NCI-H446 treated with DMSO at 0.1 percent for 48 hours (cell line): ENCODE data around the gene RIPOR1.

Source experiments
- DNase-seq: peaks from one replicate; lab custom pipeline; 2025; lab: John Stamatoyannopoulos, UW

RIPOR1 gene

DNA sequence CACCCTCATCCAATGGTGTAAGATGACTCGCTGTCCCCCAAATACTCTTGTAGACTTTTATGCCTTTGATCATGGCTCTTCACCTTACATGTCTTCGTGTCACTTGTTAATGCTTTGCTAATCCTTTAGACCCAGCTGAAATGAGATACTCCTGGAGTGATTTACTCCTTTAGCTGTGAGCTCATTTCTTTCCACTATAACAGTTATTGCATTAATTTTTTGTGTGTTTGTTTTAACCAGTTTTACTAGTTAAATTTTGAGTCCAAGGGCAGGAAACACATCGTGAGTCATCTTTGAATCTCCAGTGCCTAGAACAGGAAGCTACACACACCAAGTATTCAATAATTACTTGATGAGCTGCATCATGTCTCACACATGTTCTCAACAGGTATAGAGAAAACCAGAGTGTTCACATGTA lies 27.2 kb downstream of the RIPOR1 start:
- DNase-seq = no peak

DNA sequence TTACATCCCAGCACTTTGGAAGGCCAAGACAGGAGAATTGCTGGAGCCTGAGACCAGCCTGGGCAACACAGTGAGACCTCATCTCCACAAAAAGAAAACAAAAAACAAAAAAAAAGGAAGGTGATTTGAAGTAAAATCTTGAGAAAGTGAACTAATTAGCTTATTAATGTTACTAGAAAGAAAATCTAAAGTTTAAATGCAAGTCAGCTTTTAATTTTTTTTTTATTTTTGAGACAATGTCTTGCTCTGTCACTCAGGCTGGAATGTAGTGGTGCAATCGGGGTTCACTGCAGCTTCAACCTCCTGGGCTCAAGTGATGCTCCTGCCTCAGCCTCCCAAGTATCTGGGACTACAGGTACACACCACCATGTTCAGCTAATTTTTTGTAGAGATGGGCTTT lies 30.2 kb downstream of the RIPOR1 start:
- DNase-seq = no peak

DNA sequence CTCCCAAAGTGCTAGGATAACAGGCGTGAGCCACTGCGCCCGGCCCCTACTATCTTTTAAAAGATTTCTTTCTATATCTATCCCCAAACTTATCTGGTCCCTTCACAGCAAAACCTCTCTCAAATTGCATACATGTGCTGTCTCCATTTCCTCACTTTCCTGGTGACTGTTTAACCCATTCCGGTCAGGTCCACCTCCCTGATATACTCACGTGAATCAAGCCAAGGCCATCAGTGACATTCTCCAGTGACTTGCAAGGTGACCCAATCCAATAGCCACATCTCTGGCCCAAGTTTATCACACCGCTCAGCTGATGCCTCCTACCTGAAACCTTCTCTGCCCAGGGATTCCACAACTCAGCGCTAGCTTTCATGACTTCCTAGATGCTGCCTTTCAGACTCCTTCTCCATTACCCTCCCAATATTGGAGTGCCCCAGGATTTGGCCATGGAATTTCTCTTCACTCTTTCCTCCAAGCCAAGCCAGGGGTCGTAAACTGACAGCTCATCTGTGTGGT lies 32.3 kb downstream of the RIPOR1 start:
- no peak for DNase-seq

DNA sequence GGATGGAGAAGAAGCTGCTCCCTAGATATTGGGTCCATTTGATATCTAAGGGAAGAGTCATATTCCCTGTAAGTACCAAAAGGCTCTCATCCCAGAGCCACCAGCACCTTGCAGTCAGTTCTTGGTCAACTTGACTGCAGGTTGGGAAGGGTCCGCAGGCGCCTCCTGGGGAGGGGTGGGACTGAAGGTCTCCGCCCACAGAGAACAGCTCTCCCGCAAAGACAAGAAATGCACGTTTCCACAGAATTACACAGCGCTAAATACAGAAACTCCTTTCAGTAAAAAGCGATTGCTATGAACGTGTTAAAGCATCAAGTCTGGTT lies 32.8 kb downstream of the RIPOR1 start:
- DNase-seq = no peak

DNA sequence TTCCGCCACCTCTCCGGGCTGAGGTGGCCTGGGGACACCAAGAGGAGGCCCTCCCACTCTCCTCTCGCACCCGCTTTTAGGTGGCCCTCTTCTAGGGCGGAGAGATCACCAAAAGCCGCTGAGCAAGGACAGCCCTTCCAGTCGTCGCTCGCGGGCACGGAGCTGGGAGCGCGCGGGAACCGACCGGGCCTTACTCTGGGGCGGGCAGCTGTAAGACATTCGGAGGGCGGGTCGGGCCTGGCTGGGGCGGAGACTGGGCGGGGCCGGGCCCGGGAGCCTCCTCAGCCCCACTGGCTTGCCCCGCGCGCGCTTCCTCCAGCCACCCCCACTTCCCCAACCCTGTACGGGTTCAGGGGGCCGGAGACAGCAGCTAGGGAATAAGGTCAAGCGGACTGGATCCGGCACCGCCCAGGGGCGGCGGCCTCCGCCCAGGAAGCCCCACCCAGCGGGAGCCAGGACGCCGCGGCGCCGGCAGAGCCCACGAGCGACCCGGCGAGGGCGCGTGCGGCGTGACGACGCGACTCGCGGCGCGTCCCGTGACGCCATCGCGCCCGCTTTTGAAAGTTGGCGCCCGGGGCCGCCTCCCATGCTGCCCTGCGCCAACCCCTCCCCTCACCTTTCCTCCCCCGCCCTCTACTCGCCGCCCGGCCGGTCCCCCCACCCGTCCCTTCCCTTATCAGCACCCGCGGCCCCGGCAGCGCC lies 33.3 kb downstream of the RIPOR1 start:
- peak; percentile 87 for DNase-seq

DNA sequence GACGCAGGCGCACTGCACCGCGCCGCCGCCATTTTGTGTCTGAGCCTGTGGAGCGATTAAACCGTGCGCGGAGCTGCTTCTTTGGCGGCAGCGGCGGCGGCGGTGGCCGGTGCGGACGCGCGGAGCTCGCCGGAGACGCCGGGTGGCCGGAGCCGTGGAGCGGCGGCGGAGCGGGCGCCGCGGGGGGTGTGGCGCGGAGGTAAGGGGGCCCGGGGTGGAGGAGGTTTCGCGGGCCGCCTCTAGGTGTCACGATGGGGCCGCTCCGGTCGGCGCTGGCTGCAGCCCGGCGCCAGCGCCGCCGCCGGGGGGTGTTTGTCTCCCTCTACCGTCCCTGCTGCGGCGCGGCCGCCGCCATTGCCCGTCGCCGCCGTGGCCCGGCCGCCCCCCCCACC lies 33.9 kb downstream of the RIPOR1 start, which contains the start of gene CTCF:
CTCF (plus strand) TSS at position 1 of the 392 bp plus-strand sequence. CDS start 48,307 bp downstream, outside the sequence.
- DNase-seq = peak; percentile 68

DNA sequence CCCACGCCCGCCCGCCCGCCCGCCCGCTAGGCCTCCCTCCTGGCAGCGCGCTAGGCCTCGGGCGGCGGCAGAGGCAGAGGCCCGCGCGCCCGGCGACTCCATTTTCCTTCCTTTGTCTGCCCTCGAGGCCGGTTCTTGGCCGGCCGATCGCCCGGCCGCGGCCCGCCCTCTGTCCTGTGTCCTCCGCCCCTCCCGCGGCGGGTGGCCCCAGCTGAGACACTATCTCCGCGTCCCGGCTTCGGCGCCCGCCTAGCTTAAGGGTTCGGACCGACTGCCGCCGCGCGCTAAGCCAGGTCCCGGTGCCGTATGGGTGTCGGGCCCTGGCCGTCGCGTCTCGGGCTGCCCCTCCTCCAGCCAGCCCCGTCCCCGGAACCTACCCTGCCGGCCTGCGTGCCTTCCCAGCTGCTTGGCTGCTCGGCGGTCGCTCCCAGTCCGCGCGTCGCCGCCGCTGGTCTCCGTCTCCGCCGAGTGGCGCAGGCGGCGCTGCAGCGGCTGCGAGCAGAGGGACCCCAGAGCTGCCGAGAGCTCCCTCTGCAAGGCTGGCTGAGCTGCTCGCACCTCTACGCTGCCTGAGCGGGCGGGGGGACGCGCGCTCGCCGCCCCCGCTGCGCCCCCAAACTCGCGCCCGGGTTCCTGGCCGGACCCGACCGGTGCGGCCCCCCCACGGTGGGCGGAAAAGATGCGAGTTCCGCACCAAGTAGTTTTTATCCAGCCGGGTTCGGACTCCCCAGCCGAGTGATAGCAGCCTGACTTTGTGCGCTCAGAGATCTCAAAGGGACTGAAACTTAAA lies 34.5 kb downstream of the RIPOR1 start:
- DNase-seq = no peak

DNA sequence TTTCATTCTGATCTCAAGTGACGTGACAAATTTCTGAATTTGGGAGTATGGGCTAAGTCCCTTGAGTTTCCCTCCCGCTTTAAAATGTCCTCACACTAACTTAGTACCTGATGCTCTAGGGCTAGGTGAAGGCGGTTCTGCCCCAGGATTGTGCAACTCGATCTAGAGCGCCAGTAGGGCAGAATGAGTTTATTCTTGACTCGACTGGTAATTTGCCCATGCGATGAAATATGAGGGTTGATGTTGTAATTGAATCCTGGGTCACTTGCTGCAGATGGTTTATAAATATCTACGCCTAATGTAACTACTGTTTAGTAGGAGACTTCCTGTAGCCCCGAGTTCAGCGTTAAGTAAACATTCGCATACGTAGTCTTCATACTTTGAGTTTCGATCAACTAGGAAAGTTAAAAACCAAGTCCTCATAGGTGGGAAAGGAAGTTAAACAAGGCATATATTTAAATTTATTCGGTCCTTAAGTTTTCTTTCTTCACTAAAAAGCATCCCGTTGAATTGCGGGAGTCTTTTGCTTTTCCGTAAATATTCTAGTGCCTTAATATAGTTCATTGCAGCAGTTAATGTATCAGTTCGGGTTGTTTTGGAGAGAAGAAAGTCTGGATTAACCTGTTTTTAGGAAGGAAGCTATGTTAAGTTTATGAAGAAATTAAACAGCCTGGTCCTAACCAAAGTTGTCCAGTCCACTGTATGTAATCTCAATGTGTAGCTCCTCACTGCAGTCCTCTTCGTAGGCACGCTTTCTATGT lies 35.3 kb downstream of the RIPOR1 start:
- DNase-seq = no peak

DNA sequence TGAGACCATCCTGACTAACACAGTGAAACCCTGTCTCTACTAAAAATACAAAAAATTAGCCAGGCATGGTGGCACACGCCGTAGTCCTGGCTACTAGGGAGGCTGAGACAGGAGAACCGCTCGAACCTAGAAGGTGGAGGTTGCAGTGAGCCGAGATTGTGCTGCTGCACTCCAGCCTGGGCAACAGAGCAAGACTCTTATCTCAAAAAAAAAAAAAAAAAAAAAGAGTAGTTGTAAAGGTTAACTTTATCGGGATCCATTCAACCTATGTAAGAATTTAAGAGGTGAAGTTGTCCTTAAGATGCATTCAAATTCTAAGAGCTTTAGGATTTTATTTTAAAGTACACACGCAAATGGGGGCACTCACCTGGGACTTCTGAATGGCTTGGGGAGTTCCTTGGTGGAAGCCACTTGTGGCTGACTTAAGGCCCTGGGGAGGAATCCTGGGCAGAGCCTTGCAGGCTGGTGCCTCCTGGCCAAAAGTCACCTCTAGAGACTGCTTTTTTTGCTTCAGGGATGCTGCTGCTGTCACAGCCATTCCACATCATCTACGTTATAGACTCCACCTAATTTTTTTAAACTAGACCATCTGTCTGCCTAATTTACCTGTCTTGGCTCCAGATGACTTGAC lies 37.0 kb downstream of the RIPOR1 start:
- DNase-seq = no peak

DNA sequence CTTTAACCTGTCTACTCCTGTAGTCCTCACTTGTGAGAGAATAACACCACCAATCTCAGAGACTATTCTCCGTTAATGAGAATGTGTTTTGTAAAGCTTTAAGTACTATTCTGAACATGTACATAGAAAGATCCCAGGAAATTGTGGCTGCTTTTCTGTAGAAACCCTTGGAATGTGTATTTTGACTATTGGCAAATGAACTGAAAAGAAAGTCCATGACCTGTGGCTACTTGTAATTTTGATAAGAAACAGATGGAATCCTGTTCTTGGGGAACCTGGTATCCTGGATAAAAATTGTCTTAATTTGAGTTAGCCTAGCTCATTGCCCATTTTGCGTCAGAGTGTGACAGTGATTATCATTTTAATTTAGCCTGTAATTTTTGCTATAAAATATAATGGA lies 42.8 kb downstream of the RIPOR1 start:
- no peak for DNase-seq

DNA sequence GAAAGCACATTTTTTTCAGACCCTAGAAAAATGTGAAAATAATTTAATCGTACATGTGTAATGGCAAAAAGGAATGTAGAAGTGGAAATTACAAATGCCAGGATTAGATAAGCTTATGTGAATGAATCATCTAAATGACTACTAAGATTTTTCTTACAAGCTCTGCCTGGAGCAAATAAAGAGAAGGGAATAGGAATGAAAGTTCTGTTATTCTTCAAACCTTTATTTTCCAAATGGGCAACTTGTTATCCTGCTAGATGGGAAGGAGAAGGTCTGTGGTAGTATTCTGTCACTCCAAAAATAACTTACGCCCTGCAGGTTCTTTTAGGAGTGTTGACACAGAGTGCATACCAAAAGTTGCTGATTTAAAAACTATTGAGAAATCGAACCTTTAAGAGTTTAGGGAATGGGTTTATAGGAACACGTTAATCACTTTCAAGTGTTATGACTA lies 43.4 kb downstream of the RIPOR1 start:
- no peak for DNase-seq

DNA sequence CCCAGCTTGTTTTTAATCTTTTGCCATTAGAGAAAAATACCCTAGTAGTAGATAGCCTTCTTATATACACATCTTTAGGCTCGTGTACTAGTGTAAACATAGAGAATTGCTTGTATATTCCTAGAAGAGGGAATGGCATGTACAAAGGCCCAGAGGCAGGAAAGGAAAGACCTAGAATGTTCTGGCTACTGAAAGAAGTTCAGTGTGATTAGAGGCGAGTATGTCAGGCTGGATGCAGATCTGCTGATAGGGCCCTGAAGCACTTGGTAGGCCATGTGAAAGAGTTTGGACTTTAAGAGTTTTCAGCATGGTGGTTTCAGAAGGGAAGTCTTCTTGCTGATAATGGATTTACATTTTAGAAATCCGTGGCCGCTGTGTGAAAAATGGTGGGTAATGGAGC lies 51.1 kb downstream of the RIPOR1 start:
- DNase-seq = no peak

DNA sequence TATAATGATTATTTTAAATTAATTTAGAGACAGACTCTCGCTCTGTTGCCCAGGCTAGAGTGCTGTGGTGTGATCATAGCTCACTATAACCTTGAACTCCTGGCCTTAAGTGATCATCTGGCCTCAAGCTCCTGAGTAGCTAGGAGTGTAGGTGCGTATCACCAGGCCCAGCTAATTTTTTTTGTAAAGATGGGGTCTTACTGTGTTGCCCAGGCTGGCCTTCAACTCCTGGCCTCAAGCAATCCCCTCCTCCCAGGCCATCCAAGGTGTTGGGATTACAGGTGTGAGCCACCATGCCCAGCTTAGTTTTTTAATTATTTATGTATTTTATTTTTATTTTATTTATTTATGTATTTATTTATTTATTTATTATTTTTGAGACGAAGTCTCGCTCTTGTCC lies 51.6 kb downstream of the RIPOR1 start:
- no peak for DNase-seq

DNA sequence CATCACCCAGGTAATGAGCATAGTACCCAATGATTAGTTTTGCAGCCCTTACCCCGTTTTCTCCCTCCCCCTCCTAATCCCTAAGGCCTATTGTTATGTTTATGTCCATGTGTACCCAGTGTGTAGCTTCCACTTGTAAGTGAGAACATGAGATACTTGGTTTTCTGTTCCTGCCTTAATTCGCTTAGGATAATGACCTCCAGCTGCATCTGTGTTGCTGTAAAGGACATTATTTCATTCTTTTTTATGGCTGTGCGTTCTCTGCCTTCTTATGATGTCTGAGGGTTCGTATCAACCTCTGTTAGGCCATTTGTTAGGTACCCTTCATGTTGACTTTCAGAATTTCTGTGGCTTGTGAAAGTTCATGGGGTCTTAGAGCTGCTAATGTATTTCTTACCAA lies 64.7 kb downstream of the RIPOR1 start:
- DNase-seq = no peak

DNA sequence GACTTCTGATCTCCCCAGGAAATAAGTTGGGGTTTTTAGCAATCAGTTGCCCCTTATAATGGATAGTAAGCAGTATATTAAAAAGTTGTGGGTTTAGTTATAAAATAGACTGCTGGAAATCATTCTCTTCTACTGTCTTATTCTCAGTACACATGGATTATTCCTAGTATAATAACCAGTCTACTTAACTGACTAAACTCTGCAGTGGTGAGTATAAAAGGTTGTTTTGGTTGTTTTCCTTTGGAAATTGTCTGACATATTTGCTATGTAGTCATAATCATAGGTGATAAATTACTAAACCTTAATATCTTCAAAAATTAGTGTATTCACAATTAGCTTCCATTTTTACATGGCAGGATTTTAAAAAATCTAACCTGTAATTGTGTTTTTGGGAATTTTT lies 65.1 kb downstream of the RIPOR1 start:
- DNase-seq = no peak

DNA sequence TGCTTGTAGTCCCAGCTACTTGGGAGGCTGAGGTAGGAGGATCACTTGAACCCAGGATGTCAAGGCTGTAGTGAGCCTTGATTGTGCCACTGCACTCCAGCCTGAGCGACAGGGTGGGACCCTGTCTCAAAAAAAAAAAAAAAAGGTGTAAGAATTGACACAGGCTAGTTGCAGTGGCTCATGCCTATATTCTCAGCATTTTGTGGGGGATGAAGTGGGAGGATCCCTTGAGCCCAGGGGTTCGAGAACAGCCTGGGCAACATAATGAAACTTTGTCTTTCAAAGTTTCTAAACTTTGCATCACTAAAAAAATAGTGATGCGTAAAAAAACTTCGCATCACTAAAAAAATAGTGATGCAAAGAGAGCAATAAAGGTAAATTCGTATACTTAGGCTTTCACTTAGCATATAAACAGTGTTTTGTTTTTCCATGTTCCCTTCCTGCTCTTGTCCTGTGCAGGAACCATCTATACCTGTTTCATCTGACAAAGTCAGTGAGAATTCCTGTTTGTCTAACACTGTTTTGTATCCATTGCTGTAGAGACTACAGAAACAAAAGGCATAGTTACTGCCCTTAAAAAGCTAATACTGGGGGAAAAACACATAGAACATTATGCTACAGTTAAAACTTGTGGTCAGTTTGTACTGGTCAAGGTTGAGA lies 65.8 kb downstream of the RIPOR1 start:
- DNase-seq = no peak

DNA sequence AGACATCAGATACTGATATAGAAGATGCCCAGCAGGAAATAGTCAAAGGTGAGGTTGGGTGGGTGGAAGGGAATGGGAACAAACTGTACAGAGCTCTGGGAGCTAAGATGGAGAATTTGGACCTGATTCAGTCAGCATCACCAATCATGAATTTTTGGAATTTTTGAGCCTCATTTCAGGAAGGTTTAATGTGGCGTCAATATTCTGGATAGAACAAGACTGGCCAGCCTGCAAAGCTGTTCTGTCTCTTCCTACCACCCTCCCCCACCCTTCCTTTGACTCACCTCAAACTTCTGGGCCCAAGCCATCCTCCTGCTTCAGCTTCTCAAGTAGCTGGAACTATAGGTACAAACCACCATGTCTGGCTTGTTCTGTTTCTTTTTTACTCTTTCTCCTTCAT lies 66.3 kb downstream of the RIPOR1 start:
- DNase-seq = no peak
